H9 (cell line): ENCODE data around the gene ZNF836. TPM values are rescaled to one million over a fixed set of nuclear protein-coding genes. Genes with fewer than 3 reads are reported as not detected.

Source experiments
- DNase-seq: peaks from one replicate; pipeline ENCODE4 v3.0.0-alpha.2; 2017
- H2AFZ ChIP-seq: one replicate; pipeline ENCODE4 v1.6.1; 2013; ENCODE audit warnings: mild to moderate bottlenecking, low read length, control low read depth, moderate library complexity
- H2AK5ac ChIP-seq: 2 replicates; pipeline ENCODE4 v1.6.1; 2013; ENCODE audit warnings: low read length, control low read depth, mixed read lengths; ENCODE audit not compliant: insufficient read length
- H2BK120ac ChIP-seq: one replicate; pipeline ENCODE4 v1.6.1; 2013; ENCODE audit warnings: low read depth, mild to moderate bottlenecking, low read length, control low read depth, inconsistent platforms; ENCODE audit not compliant: poor library complexity, severe bottlenecking
- H2BK12ac ChIP-seq: 2 replicates; pipeline ENCODE4 v1.6.1; 2013; ENCODE audit warnings: low read length, control low read depth, mixed read lengths, low read depth; ENCODE audit not compliant: insufficient read length
- H2BK15ac ChIP-seq: 2 replicates; pipeline ENCODE4 v1.6.1; 2013; ENCODE audit warnings: low read depth, low read length, control low read depth
- H2BK20ac ChIP-seq: one replicate; pipeline ENCODE4 v1.6.1; 2013; ENCODE audit warnings: low read depth, mild to moderate bottlenecking, low read length, control low read depth, inconsistent platforms; ENCODE audit not compliant: poor library complexity, severe bottlenecking
- H2BK5ac ChIP-seq: 2 replicates; pipeline ENCODE4 v1.6.1; 2013; ENCODE audit warnings: low read length, control low read depth, mixed read lengths; ENCODE audit not compliant: insufficient read length
- H3K14ac ChIP-seq: 2 replicates; pipeline ENCODE4 v1.6.1; 2013; ENCODE audit warnings: low read length, control low read depth; ENCODE audit not compliant: insufficient read depth
- H3K18ac ChIP-seq: 2 replicates; pipeline ENCODE4 v1.6.1; 2013; ENCODE audit warnings: low read depth, mild to moderate bottlenecking, mixed read lengths, low read length, control low read depth; ENCODE audit not compliant: insufficient read length
- H3K23ac ChIP-seq: 2 replicates; pipeline ENCODE4 v1.6.1; 2013; ENCODE audit warnings: low read length, control low read depth, mixed read lengths, low read depth; ENCODE audit not compliant: insufficient read length
- H3K23me2 ChIP-seq: 2 replicates; pipeline ENCODE4 v1.6.1; 2013; ENCODE audit warnings: low read depth, mild to moderate bottlenecking, mixed read lengths, low read length, control low read depth; ENCODE audit not compliant: insufficient read length, poor library complexity, severe bottlenecking
- H3K27ac ChIP-seq: 2 replicates; pipeline ENCODE4 v1.5.1; 2013; ENCODE audit warnings: low read length, control low read depth, mixed read lengths, low read depth; ENCODE audit not compliant: insufficient read length
- H3K27me3 ChIP-seq: 2 replicates; pipeline ENCODE4 v1.6.1; 2013; ENCODE audit warnings: low read length, control low read depth, inconsistent platforms; ENCODE audit not compliant: insufficient read depth
- H3K4ac ChIP-seq: 2 replicates; pipeline ENCODE4 v1.6.1; 2013; ENCODE audit warnings: low read depth, mild to moderate bottlenecking, control low read depth, inconsistent platforms, low read length, moderate library complexity
- H3K4me1 ChIP-seq: 2 replicates; pipeline ENCODE4 v1.6.1; 2013; ENCODE audit warnings: low read length, control low read depth, inconsistent platforms; ENCODE audit not compliant: insufficient read depth
- H3K4me2 ChIP-seq: 2 replicates; pipeline ENCODE4 v1.6.1; 2013; ENCODE audit warnings: low read length, control low read depth, mixed read lengths; ENCODE audit not compliant: insufficient read length, insufficient read depth
- H3K56ac ChIP-seq: 2 replicates; pipeline ENCODE4 v1.6.1; 2013; ENCODE audit warnings: low read depth, mild to moderate bottlenecking, mixed read lengths, low read length, control low read depth; ENCODE audit not compliant: insufficient read length
- H3K79me1 ChIP-seq: 2 replicates; pipeline ENCODE4 v1.6.1; 2013; ENCODE audit warnings: low read depth, mild to moderate bottlenecking, moderate library complexity, low read length, control low read depth, inconsistent platforms; ENCODE audit not compliant: insufficient read depth, poor library complexity, severe bottlenecking
- H3K79me2 ChIP-seq: 2 replicates; pipeline ENCODE4 v1.6.1; 2013; ENCODE audit warnings: low read length, control low read depth, inconsistent platforms; ENCODE audit not compliant: insufficient read depth
- H3K9ac ChIP-seq: 2 replicates; pipeline ENCODE4 v1.6.1; 2013; ENCODE audit warnings: low read length, control low read depth, mixed read lengths; ENCODE audit not compliant: insufficient read length; ENCODE audit errors: extremely low read depth
- H3K9me3 ChIP-seq: one replicate; pipeline ENCODE4 v1.6.1; 2013; ENCODE audit warnings: low read depth, low read length, inconsistent platforms; ENCODE audit not compliant: control insufficient read depth
- H3T11ph ChIP-seq: one replicate; pipeline ENCODE4 v1.6.1; 2013; ENCODE audit warnings: mild to moderate bottlenecking, low read length, control low read depth, inconsistent platforms
- H4K20me1 ChIP-seq: one replicate; pipeline ENCODE4 v1.6.1; 2013; ENCODE audit not compliant: control insufficient read depth, insufficient read length, insufficient read depth
- H4K5ac ChIP-seq: 2 replicates; pipeline ENCODE4 v1.6.1; 2013; ENCODE audit warnings: low read depth, mild to moderate bottlenecking, mixed read lengths, low read length, control low read depth; ENCODE audit not compliant: insufficient read length
- H4K8ac ChIP-seq: replicated peaks from 2 replicates; pipeline ENCODE4 v1.6.1; 2013; ENCODE audit warnings: low read length, control low read depth, mixed read lengths, low read depth; ENCODE audit not compliant: insufficient read length
- H4K91ac ChIP-seq: 2 replicates; pipeline ENCODE4 v1.6.1; 2013; ENCODE audit warnings: low read depth, mild to moderate bottlenecking, moderate library complexity, mixed read lengths, low read length, control low read depth; ENCODE audit not compliant: insufficient read length
- H3K27ac Mint-ChIP-seq, 3 experiments: 2 replicates in 2 of 3; 3 replicates in 1 of 3; pipeline ENCODE4 v1.8.0; 2020 to 2021; ENCODE audit warnings: mixed read lengths in 3 of 3, mild to moderate bottlenecking in 1 of 3, moderate library complexity in 1 of 3
- H3K27me3 Mint-ChIP-seq: 2 replicates; pipeline ENCODE4 v1.8.0; 2021; ENCODE audit warnings: low read depth, mild to moderate bottlenecking, moderate library complexity, mixed read lengths
- H3K36me3 Mint-ChIP-seq, 3 experiments: 2 replicates in 2 of 3; 3 replicates in 1 of 3; pipeline ENCODE4 v1.8.0; 2020 to 2021; ENCODE audit warnings: low read depth in 3 of 3, mixed read lengths in 3 of 3; ENCODE audit not compliant: insufficient read depth in 1 of 3
- H3K4me1 Mint-ChIP-seq, 2 experiments: 2 replicates each; pipeline ENCODE4 v1.8.0; 2020; ENCODE audit warnings: mixed read lengths in 2 of 2
- H3K4me3 Mint-ChIP-seq, 2 experiments: 2 replicates in 1 of 2; 3 replicates in 1 of 2; pipeline ENCODE4 v1.8.0; 2020 to 2021; ENCODE audit warnings: mild to moderate bottlenecking in 2 of 2, mixed read lengths in 2 of 2, moderate library complexity in 1 of 2
- H3K9me3 Mint-ChIP-seq, 2 experiments: 2 replicates in 1 of 2; 3 replicates in 1 of 2; pipeline ENCODE4 v1.8.0; 2020; ENCODE audit warnings: mild to moderate bottlenecking in 2 of 2, mixed read lengths in 2 of 2, moderate library complexity in 1 of 2
- total RNA-seq: library from RNA; stranded (reverse); gene quantifications from 2 replicates; pipeline ENCODE4 v1.2.1, GENCODE V29; 2021
- TF ChIP-seq, protein P1 (sequence below): fragments of 200-600 bp; sonication (generic); conservative IDR thresholded peaks from 3 replicates; pipeline ENCODE4 v1.8.0; 2021; ENCODE audit warnings: antibody characterized with exemption, mild to moderate bottlenecking

ZNF836 gene
- total RNA-seq, 1 experiment from 2014 or later: 17.4 TPM

DNA sequence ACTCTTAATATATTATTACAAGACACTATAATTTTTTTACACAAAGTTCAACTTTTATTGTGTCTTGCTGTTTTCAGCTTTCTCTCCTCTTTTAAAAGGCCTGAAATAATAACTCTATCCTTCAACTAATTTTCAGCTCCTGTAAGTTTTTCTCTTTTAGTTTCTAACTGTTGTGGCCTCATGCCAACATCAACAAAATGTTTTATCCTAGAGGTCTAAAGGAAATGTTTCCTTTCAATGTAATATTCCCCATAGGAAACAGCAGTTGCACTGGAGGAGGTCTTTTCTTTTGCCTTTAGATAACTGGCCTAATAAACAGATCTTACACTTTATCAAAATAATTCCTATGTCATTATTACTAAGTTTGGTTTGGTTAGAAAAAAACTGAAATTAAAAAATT is 23.2 kb downstream of the ZNF836 start:
- H3K9ac ChIP-seq: no peak overlapping the region
- H3K4me1 Mint-ChIP-seq: no peaks in the 10 kb centered on the region
- no peaks in the 10 kb centered on the region for H3K4me1 ChIP-seq
- H4K91ac ChIP-seq: no peak overlapping the region
- H2AK5ac ChIP-seq: no peak overlapping the region
- no peak for DNase-seq
- H3K4ac ChIP-seq: no peak overlapping the region
- H2BK20ac ChIP-seq: no peak overlapping the region
- no peak overlapping the region for H3K56ac ChIP-seq
- H3K18ac ChIP-seq: no peak overlapping the region
- H2BK120ac ChIP-seq: no peak overlapping the region
- H3K23ac ChIP-seq: no peak overlapping the region
- no peak overlapping the region for H2BK12ac ChIP-seq
- H4K8ac ChIP-seq: no peak overlapping the region
- peaks cover 64% of the 10 kb centered on the region in 2 experiments for H3K9me3 Mint-ChIP-seq
- H2BK15ac ChIP-seq: no peak overlapping the region
- no peaks in the 10 kb centered on the region for H3K79me2 ChIP-seq
- H3T11ph ChIP-seq: no peak overlapping the region
- no peaks in the 10 kb centered on the region for H3K27me3 ChIP-seq
- H4K20me1 ChIP-seq: no peaks in the 10 kb centered on the region
- TF ChIP-seq, protein P1, sequence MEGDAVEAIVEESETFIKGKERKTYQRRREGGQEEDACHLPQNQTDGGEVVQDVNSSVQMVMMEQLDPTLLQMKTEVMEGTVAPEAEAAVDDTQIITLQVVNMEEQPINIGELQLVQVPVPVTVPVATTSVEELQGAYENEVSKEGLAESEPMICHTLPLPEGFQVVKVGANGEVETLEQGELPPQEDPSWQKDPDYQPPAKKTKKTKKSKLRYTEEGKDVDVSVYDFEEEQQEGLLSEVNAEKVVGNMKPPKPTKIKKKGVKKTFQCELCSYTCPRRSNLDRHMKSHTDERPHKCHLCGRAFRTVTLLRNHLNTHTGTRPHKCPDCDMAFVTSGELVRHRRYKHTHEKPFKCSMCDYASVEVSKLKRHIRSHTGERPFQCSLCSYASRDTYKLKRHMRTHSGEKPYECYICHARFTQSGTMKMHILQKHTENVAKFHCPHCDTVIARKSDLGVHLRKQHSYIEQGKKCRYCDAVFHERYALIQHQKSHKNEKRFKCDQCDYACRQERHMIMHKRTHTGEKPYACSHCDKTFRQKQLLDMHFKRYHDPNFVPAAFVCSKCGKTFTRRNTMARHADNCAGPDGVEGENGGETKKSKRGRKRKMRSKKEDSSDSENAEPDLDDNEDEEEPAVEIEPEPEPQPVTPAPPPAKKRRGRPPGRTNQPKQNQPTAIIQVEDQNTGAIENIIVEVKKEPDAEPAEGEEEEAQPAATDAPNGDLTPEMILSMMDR: no peak
- H2AFZ ChIP-seq: no peak overlapping the region
- H3K36me3 Mint-ChIP-seq: peaks cover 20 to 44% (median 23%) of the 10 kb centered on the region in 3 experiments
- no peaks in the 10 kb centered on the region; the same call in none of the 2 replicates for H3K27me3 Mint-ChIP-seq
- no peaks in the 10 kb centered on the region for H3K79me1 ChIP-seq
- H3K4me3 Mint-ChIP-seq: no peak overlapping the region
- H3K27ac ChIP-seq: no peak overlapping the region
- H3K27ac Mint-ChIP-seq: no peak overlapping the region
- H2BK5ac ChIP-seq: no peak overlapping the region
- H3K9me3 ChIP-seq: peaks cover 33% of the 10 kb centered on the region
- H3K14ac ChIP-seq: no peak overlapping the region
- H3K23me2 ChIP-seq: no peaks in the 10 kb centered on the region
- H3K4me2 ChIP-seq: no peak overlapping the region
- no peak overlapping the region for H4K5ac ChIP-seq
